LNCAP (cell line): ENCODE results near the gene GALNTL6.
A peak's percentile ranks its signal among the peaks of the same experiment; 100 is the strongest.

Experiments used
- CTCF ChIP-seq: fragments of 450-650 bp; IDR thresholded peaks from 2 replicates; pipeline ENCODE4 v1.5.1; 2017; ENCODE audit warnings: mild to moderate bottlenecking

GALNTL6 gene

GRCh38 chr4:173012608-173013007 lies 1199.4 kb downstream of the GALNTL6 start:
- no peak for TF ChIP-seq CTCF

- TF ChIP-seq CTCF = peak; percentile 64
Observed at GRCh38 chr4:173013232-173013930, 1200.2 kb downstream of the GALNTL6 start.

- TF ChIP-seq CTCF = no peak
Observed at GRCh38 chr4:173014113-173014558, 1200.9 kb downstream of the GALNTL6 start.

- TF ChIP-seq CTCF = no peak
Observed at GRCh38 chr4:173014836-173015235, 1201.6 kb downstream of the GALNTL6 start.

GRCh38 chr4:173017802-173018201 lies 1204.6 kb downstream of the GALNTL6 start:
- no peak for TF ChIP-seq CTCF

- no peak for TF ChIP-seq CTCF
Observed at GRCh38 chr4:173018446-173018845, 1205.2 kb downstream of the GALNTL6 start.

- TF ChIP-seq CTCF = no peak
Observed at GRCh38 chr4:173019664-173020063, 1206.5 kb downstream of the GALNTL6 start.

- TF ChIP-seq CTCF = no peak
Observed at GRCh38 chr4:173024203-173024602, 1211.0 kb downstream of the GALNTL6 start.
